ENCODE results near the gene LPP. TPM values are rescaled to one million over a fixed set of nuclear protein-coding genes. Genes with fewer than 3 reads are reported as not detected.

LPP gene
- total and polyA plus RNA-seq, 4 donors, result 11.1 to 219 (median 66.5) TPM

DNA sequence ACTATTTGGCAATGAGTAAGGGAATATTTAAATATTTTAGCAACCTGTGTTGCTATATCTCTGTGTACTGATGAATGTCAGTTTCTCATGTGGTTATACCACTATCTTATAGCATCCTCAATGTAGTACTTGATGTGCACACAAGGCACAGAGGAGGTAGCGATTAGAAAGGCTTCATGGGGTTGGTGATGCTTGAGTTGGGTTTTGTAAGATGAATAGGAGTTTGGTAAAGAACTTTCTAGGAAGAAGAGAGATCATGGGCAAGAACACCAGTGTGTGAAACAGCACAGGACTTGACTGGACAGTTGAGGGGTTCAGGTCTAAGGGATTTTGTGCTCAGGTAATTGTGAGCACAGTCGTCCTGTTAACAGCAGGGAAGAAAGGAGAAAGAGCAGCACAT, 38.1 kb downstream of the LPP start:
- H3K4me1 ChIP-seq (ENCODE audit: control insufficient read depth in 5 of 5, insufficient read depth in 5 of 5, low read length in 5 of 5), result peaks cover 0 to 16% (median 0%) of the 10 kb centered on the region in 5 donors
- no peak overlapping the region for H3K27ac ChIP-seq (ENCODE audit: low read depth in 1 of 2, low read length in 1 of 2)
- H3K9me3 ChIP-seq (ENCODE audit: control insufficient read depth in 4 of 4, insufficient read depth in 3 of 4, low read length in 3 of 4), result no peaks in the 10 kb centered on the region
- H3K36me3 ChIP-seq (ENCODE audit: control insufficient read depth in 4 of 4, insufficient read depth in 4 of 4, low read length in 4 of 4), result peaks cover 0 to 10% (median 3%) of the 10 kb centered on the region in 4 donors
- no peak overlapping the region for H3K9ac ChIP-seq (ENCODE audit: insufficient read depth in 1 of 2, low read length in 2 of 2)
- WGBS, 2 donors, result 98 to 99% methylated on average over 2 of the region's 2 CpGs
- H3K27me3 ChIP-seq (ENCODE audit: control insufficient read depth in 3 of 3, insufficient read depth in 3 of 3, low read length in 2 of 3), result no peaks in the 10 kb centered on the region
- TF ChIP-seq, protein P1, sequence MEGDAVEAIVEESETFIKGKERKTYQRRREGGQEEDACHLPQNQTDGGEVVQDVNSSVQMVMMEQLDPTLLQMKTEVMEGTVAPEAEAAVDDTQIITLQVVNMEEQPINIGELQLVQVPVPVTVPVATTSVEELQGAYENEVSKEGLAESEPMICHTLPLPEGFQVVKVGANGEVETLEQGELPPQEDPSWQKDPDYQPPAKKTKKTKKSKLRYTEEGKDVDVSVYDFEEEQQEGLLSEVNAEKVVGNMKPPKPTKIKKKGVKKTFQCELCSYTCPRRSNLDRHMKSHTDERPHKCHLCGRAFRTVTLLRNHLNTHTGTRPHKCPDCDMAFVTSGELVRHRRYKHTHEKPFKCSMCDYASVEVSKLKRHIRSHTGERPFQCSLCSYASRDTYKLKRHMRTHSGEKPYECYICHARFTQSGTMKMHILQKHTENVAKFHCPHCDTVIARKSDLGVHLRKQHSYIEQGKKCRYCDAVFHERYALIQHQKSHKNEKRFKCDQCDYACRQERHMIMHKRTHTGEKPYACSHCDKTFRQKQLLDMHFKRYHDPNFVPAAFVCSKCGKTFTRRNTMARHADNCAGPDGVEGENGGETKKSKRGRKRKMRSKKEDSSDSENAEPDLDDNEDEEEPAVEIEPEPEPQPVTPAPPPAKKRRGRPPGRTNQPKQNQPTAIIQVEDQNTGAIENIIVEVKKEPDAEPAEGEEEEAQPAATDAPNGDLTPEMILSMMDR (IDR thresholded peaks at IDR 0.05; ENCODE audit: control extremely low read depth, extremely low read depth), result no peak
- no peak for ATAC-seq (ENCODE audit: insufficient read depth, low FRiP score)
- DNase-seq, result no peak
- no peak overlapping the region for H3K4me3 ChIP-seq

DNA sequence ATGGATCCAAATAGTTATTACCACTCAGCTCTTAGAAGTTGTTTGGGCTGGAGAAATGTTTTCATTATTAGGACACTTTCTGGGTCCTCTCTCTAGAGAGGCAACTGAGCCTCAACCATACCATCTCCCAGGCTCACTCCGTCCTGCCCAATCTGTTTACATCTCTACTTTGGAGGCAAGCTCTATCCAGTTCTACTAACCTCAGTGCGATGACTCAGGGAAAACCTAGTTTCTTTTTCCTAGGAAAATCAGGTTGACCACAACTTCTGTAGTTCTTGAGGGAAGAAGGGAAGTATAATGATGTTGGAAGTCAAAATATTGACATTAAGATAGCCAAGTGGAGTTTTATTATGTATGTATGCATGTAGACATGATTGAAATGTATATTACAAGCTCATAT, 40.4 kb downstream of the LPP start:
- no peaks in the 10 kb centered on the region for H3K9me3 ChIP-seq (ENCODE audit: control insufficient read depth in 4 of 4, insufficient read depth in 3 of 4, low read length in 3 of 4)
- peaks cover 0 to 23% (median 0%) of the 10 kb centered on the region in 5 donors for H3K4me1 ChIP-seq (ENCODE audit: control insufficient read depth in 5 of 5, insufficient read depth in 5 of 5, low read length in 5 of 5)
- 85 to 91% methylated on average over 2 of the region's 2 CpGs for WGBS, 2 donors
- peaks cover 0 to 10% (median 6%) of the 10 kb centered on the region in 4 donors for H3K36me3 ChIP-seq (ENCODE audit: control insufficient read depth in 4 of 4, insufficient read depth in 4 of 4, low read length in 4 of 4)
- no peak overlapping the region for H3K9ac ChIP-seq (ENCODE audit: insufficient read depth in 1 of 2, low read length in 2 of 2)
- no peak overlapping the region for H3K27ac ChIP-seq (ENCODE audit: low read depth in 1 of 2, low read length in 1 of 2)
- TF ChIP-seq, protein P1 (IDR thresholded peaks at IDR 0.05; ENCODE audit: control extremely low read depth, extremely low read depth), result no peak
- H3K4me3 ChIP-seq, result no peak overlapping the region
- no peak for DNase-seq
- ATAC-seq (ENCODE audit: insufficient read depth, low FRiP score), result no peak
- H3K27me3 ChIP-seq (ENCODE audit: control insufficient read depth in 3 of 3, insufficient read depth in 3 of 3, low read length in 2 of 3), result no peaks in the 10 kb centered on the region

DNA sequence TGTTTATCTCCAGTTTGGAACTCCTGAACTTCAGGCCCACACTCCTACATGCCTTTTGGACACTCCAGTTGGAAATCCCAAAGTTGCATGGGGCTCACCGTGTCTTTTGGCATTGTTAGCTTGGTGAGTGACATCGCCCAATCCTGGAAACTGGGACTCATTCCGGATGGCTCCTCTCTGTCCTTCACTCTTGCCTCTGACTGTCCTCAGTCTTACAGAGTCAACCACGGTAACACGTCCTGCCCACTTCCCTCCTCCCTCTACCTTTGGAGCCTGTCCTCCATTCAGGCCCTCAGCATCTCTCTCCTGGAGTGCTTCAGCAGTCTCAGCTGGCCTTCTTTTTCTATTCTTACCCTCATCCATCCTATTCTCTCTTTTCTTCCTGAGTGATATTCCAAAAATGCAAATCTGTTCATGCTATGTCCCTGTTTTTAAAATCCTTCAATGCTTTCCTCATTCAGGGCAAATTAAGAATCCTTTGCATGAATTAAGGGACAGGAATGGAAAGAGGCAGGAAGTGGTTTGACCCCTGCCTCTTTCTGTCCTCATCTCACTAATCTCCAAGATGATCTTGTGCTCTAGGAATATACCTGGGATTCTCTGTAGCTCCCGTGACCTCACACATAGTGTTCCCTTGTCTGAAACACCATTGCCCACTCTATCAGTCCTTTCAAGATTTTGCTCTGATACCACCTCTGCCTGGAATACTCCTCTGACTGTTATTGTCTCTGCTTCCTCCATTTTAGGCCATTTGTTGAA, 42.5 kb downstream of the LPP start:
- Histone ChIP-seq H3K4me3 (no peak overlapping the region), H3K9ac (ENCODE audit: insufficient read depth in 1 of 2, low read length in 2 of 2) (no peak overlapping the region), H3K27ac (ENCODE audit: low read depth in 1 of 2, low read length in 1 of 2) (peak overlapping the region in 1 of 2 donors; percentile 90), H3K9me3 (ENCODE audit: control insufficient read depth in 4 of 4, insufficient read depth in 3 of 4, low read length in 3 of 4) (no peaks in the 10 kb centered on the region), H3K27me3 (ENCODE audit: control insufficient read depth in 3 of 3, insufficient read depth in 3 of 3, low read length in 2 of 3) (no peaks in the 10 kb centered on the region), H3K4me1 (ENCODE audit: control insufficient read depth in 5 of 5, insufficient read depth in 5 of 5, low read length in 5 of 5) (peaks cover 0 to 23% (median 0%) of the 10 kb centered on the region in 5 donors), H3K36me3 (ENCODE audit: control insufficient read depth in 4 of 4, insufficient read depth in 4 of 4, low read length in 4 of 4) (peaks cover 0 to 10% (median 5%) of the 10 kb centered on the region in 4 donors)
- no peak for DNase-seq
- TF ChIP-seq, protein P1 (IDR thresholded peaks at IDR 0.05; ENCODE audit: control extremely low read depth, extremely low read depth), result no peak
- WGBS, 2 donors, result 92 to 93% methylated on average over 6 of the region's 6 CpGs
- ATAC-seq (ENCODE audit: insufficient read depth, low FRiP score), result no peak
